Measurements from ENCODE around the gene C14orf119.

GRCh38 chr14:23066855-23067744 lies 28.2 kb upstream of the C14orf119 start:
- TF ChIP-seq CTCF (IDR thresholded peaks at IDR 0.05) (no peak), POLR2A (IDR thresholded peaks at IDR 0.05) (no peak)
